GM12864 (cell line): ENCODE measurements around the gene UBAC2.
A peak's percentile ranks its signal among the peaks of the same experiment; 100 is the strongest.
"Not testable (repeated sequence)": the region's sequence is repeated elsewhere in the genome, so short reads cannot be mapped to it uniquely, and the experiment has no call there.

Experiments used
- DNase-seq: peaks from one replicate; pipeline ENCODE4 v3.0.0-alpha.2; 2011; ENCODE audit warnings: low read depth
- H3K4me3 ChIP-seq: 2 replicates; pipeline ENCODE4 v1.5.1; 2011; ENCODE audit warnings: mild to moderate bottlenecking, low read depth, low read length, control low read depth
- TF ChIP-seq, protein P1 (sequence below): IDR thresholded peaks from 2 replicates; pipeline ENCODE4 v1.5.1; 2011; ENCODE audit warnings: low read depth, mild to moderate bottlenecking, moderate library complexity, low read length, control low read depth, inconsistent platforms; ENCODE audit errors: missing control alignments

UBAC2 gene

DNA sequence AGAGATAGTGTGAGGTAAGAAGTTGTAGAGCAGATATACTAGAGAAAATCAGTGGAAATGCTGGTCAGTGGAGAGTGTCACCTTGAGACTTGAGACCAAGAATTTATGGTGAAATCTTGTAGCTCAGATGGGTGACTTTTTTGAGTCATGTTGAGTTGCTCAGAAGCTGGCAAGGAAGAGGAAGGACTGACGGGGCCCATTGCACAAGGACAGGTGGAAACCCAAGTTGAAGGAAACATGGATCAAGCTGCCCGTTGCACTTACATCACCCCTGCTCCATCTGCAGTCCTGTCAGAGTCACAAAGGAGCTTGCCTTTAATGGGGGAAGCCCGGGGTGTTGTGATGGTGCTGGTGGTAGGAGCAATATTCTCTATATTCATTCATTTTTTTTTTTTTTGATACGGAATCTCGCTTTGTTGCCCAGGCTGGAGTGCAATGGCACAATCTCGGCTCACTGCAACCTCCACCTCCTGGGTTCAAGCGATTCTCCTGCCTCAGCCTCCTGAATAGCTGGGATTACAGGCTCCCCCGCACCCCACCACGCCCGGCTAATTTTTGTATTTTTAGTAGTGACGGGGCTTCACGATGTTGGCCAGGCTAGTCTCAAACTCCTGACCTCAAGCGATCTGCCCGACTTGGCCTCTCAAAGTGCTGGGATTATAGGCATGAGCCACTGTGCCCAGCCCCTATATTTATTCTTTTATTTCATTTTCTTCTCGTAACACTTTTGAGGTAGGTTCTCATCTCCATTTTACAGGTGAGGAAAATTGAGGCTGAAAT, 27.4 kb downstream of the UBAC2 start:
- peak overlapping the region; percentile 28; the same call in 1 of the 2 replicates for H3K4me3 ChIP-seq
- no peak for DNase-seq
- TF ChIP-seq, protein P1, sequence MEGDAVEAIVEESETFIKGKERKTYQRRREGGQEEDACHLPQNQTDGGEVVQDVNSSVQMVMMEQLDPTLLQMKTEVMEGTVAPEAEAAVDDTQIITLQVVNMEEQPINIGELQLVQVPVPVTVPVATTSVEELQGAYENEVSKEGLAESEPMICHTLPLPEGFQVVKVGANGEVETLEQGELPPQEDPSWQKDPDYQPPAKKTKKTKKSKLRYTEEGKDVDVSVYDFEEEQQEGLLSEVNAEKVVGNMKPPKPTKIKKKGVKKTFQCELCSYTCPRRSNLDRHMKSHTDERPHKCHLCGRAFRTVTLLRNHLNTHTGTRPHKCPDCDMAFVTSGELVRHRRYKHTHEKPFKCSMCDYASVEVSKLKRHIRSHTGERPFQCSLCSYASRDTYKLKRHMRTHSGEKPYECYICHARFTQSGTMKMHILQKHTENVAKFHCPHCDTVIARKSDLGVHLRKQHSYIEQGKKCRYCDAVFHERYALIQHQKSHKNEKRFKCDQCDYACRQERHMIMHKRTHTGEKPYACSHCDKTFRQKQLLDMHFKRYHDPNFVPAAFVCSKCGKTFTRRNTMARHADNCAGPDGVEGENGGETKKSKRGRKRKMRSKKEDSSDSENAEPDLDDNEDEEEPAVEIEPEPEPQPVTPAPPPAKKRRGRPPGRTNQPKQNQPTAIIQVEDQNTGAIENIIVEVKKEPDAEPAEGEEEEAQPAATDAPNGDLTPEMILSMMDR: no peak

DNA sequence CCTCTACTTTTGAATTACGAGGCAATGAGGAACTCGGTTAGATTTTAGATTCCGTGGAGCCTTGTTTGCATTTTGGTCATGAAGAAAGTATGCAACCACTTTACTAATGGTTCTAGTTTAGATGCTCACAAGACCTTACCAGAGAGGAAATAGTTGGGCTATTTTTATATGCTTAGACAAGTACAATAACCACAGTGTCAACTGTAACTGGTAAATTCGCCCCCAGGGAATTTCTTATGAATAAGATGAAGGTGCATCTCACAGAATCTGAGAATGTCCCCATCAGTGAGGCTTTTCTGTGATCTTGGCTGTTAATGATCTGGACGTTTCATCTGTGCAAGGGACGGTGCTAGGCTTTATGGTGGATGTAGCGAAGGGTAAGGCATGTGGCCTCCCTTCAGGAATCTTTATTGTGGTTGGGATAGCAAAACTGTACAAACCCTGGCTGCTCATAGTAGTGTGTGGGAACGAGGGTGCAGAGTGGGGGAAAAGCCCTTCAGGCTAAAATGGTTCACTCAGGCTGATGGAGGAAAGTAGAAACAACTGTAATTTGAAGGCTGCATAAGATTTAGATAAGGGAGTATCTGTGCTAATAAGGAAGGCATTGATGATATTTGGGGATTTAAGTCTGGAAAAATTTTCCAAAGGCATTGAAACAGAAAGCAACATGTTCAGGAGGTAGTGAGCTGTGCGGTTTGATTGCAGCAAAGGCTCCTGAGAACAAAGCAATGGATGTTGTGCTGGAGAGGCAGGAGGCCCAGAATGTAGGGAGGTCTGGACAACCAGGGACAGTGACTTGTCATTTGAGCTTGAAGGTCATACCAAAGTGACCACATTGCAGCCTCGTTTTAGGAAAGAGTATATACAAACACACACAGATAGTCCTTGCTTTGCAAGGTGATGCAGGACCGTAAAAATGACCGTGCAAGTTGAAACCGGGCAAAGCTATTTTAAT, 28.4 kb downstream of the UBAC2 start:
- TF ChIP-seq, protein P1: no peak
- peak overlapping the region; percentile 28 for H3K4me3 ChIP-seq
- peak; percentile 80 for DNase-seq

- not testable (repeated sequence) for DNase-seq, H3K4me3 ChIP-seq
Measured at GRCh38 chr13:99230588-99230987, 29.9 kb downstream of the UBAC2 start.

DNA sequence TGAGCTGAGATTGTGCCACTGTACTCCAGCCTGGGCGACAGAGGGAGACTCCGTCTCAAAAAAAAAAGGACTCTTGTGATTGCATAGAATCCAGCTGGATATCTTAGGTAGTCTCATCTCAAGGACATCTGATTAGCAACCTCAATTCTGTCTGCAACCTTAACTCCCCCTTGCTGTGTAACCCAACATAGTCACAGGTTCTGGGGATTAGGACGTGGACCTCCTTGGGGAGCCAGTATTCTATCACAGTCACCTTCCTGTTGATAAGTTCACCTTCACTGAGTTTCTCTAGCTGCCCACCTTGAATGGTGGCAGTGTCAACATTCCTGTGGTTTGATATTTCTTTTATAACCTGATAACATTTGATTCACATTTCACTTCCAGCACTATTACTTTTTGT, 30.3 kb downstream of the UBAC2 start:
- H3K4me3 ChIP-seq: no peak overlapping the region
- TF ChIP-seq, protein P1: no peak
- no peak for DNase-seq

GRCh38 chr13:99231721-99232120, 31.1 kb downstream of the UBAC2 start:
- no peak overlapping the region for H3K4me3 ChIP-seq
- TF ChIP-seq, protein P1: no peak
- DNase-seq: no peak

- DNase-seq: no peak
- TF ChIP-seq, protein P1: no peak
- H3K4me3 ChIP-seq: peak overlapping the region; percentile 46
Measured at GRCh38 chr13:99237981-99238662, 37.5 kb downstream of the UBAC2 start.

DNA sequence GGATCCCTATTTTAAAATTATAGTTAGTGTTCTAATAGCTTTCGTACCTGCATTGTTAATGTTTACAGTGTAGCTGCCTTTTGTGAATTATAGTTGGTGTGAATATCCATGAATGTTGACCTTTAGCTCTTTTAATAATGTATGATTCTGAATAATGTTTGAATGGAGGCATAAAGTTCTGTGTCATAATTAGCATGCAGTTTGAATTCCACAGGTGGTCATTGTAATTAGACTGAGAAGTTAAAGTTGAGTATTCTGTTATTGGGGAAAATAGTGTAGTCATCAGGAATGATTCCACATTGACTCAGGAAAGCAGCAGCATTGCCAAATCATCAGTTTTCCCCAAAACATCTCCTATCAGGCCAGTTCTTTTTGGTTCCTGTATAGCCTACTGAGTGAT, 45.4 kb downstream of the UBAC2 start:
- TF ChIP-seq, protein P1: no peak

GRCh38 chr13:99249178-99249577, 48.5 kb downstream of the UBAC2 start:
- not testable (repeated sequence) for H3K4me3 ChIP-seq, DNase-seq

More for the DNA sequence above, 45.4 kb downstream of the UBAC2 start:
- DNase-seq: no peak
- no peak overlapping the region for H3K4me3 ChIP-seq

DNA sequence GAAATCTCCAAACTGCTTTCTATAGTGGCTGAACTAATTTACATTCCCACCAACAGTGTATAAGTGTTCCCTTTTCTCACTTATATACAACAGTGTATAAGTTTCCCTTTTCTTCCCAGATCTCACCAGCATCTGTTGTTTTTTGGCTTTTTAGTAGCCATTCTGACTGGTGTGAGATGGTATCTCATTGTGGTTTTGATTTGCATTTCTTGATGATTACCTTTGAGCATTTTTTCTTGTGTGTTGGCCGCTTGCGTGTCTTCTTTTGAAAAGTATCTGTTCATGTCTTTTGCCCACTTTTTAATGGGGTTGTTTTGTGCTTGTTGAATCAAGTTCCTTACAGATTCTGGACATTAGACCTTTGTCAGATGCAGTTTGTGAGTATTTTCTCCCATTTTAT, 49.0 kb downstream of the UBAC2 start:
- not testable (repeated sequence) for H3K4me3 ChIP-seq, DNase-seq
